Muscle of back (tissue), 11 donors: ENCODE results near the gene ASXL2. TPM values are rescaled to one million over a fixed set of nuclear protein-coding genes. Genes with fewer than 3 reads are reported as not detected.
A peak's percentile ranks its signal among the peaks of the same experiment; 100 is the strongest.
"Not testable (repeated sequence)": the region's sequence is repeated elsewhere in the genome, so short reads cannot be mapped to it uniquely, and the experiment has no call there.

ENCODE experiments used
- DNase-seq, 3 donors: peaks; one replicate each; pipeline versions ENCODE4 v3.0.0 to v3.0.0-alpha.2; 2013
- polyA plus RNA-seq, 10 donors: library from polyadenylated mRNA; unstranded; fragments of 120-200 nt; gene quantifications; one replicate each; pipeline ENCODE4 v1.2.1, GENCODE V29; 2013; ENCODE audit not compliant: insufficient read length in 10 of 10

Gene ASXL2
- polyA plus RNA-seq, 10 donors: 10.3 to 19.5 (median 13.4) TPM

GRCh38 chr2:25738383-25739343 lies 139.6 kb downstream of the ASXL2 start:
- no peak for DNase-seq

- DNase-seq: no peak
These were observed 141.3 kb downstream of the ASXL2 start for GRCh38 chr2:25736899-25737515.

GRCh38 chr2:25735835-25736234 lies 142.5 kb downstream of the ASXL2 start:
- DNase-seq: no peak

GRCh38 chr2:25728559-25728958 lies 149.7 kb downstream of the ASXL2 start:
- DNase-seq: no peak

- DNase-seq: no peak
These were observed 151.8 kb downstream of the ASXL2 start for GRCh38 chr2:25726522-25726921.

GRCh38 chr2:25725877-25726276 lies 152.4 kb downstream of the ASXL2 start:
- DNase-seq: no peak

GRCh38 chr2:25724756-25725155 lies 153.5 kb downstream of the ASXL2 start:
- DNase-seq: no peak

GRCh38 chr2:25722224-25722623 lies 156.1 kb downstream of the ASXL2 start:
- no peak for DNase-seq

- no peak for DNase-seq
These were observed 157.7 kb downstream of the ASXL2 start for GRCh38 chr2:25720575-25720974.

- no peak for DNase-seq
These were observed 163.5 kb downstream of the ASXL2 start for GRCh38 chr2:25714740-25715139.

GRCh38 chr2:25712455-25712854 lies 165.8 kb downstream of the ASXL2 start:
- no peak for DNase-seq

GRCh38 chr2:25711675-25712354 lies 166.5 kb downstream of the ASXL2 start:
- peak in 1 of 3 donors; percentile 18 for DNase-seq

GRCh38 chr2:25710750-25711149 lies 167.5 kb downstream of the ASXL2 start:
- DNase-seq: no peak

- DNase-seq: no peak
These were observed 168.9 kb downstream of the ASXL2 start for GRCh38 chr2:25709349-25709748.

GRCh38 chr2:25707927-25708590 lies 170.2 kb downstream of the ASXL2 start:
- DNase-seq: no peak

- not testable (repeated sequence) for DNase-seq
These were observed 172.7 kb downstream of the ASXL2 start for GRCh38 chr2:25705575-25705974.

- DNase-seq: no peak
These were observed 176.5 kb downstream of the ASXL2 start for GRCh38 chr2:25701801-25702200.

- peak in 2 of 3 donors; percentile 4 to 29 for DNase-seq
These were observed 178.0 kb downstream of the ASXL2 start for GRCh38 chr2:25700221-25700660.

- no peak for DNase-seq
These were observed 179.1 kb downstream of the ASXL2 start for GRCh38 chr2:25699216-25699615.

- no peak for DNase-seq
These were observed 179.5 kb downstream of the ASXL2 start for GRCh38 chr2:25698752-25699151.

GRCh38 chr2:25697559-25698341 lies 180.5 kb downstream of the ASXL2 start:
- DNase-seq: peak in 2 of 3 donors; percentile 29 to 55
